ENCODE results near the gene BBS7.

Gene BBS7

GRCh38 chr4:121869841-121870822, at the start of gene BBS7:
TSS of gene BBS7 (minus strand) at chr4:121870474. CDS start at chr4:121870313, 161 bp downstream.
- H3K27me3 ChIP-seq (ENCODE audit: control insufficient read depth, insufficient read depth, low read length): no peaks in the 10 kb centered on the region
- H3K4me1 ChIP-seq (ENCODE audit: control insufficient read depth, insufficient read depth, low read length): no peaks in the 10 kb centered on the region
- H3K4me3 ChIP-seq (ENCODE audit: low read length): peak within 1 kb of the TSS; percentile 93
- no peaks in the 10 kb centered on the region for H3K36me3 ChIP-seq (ENCODE audit: control insufficient read depth, insufficient read depth, low read length)
- peak within 1 kb of the TSS; percentile 78 for H3K9ac ChIP-seq (ENCODE audit: low read length)
- peak within 1 kb of the TSS; percentile 89 for H3K27ac ChIP-seq (ENCODE audit: low read depth, low read length)

GRCh38 chr4:121913667-121914066, 43.4 kb upstream of the BBS7 start:
- H3K27ac ChIP-seq (ENCODE audit: low read depth, low read length): no peak overlapping the region
- no peaks in the 10 kb centered on the region for H3K27me3 ChIP-seq (ENCODE audit: control insufficient read depth, insufficient read depth, low read length)
- H3K9ac ChIP-seq (ENCODE audit: low read length): no peak overlapping the region
- H3K4me1 ChIP-seq (ENCODE audit: control insufficient read depth, insufficient read depth, low read length): no peaks in the 10 kb centered on the region
- no peak overlapping the region for H3K4me3 ChIP-seq (ENCODE audit: low read length)
- H3K36me3 ChIP-seq (ENCODE audit: control insufficient read depth, insufficient read depth, low read length): no peaks in the 10 kb centered on the region

GRCh38 chr4:121908346-121908745, 38.1 kb upstream of the BBS7 start:
- Histone ChIP-seq H3K4me3 (ENCODE audit: low read length) (no peak overlapping the region), H3K4me1 (ENCODE audit: control insufficient read depth, insufficient read depth, low read length) (no peaks in the 10 kb centered on the region), H3K36me3 (ENCODE audit: control insufficient read depth, insufficient read depth, low read length) (no peaks in the 10 kb centered on the region), H3K9ac (ENCODE audit: low read length) (no peak overlapping the region), H3K27me3 (ENCODE audit: control insufficient read depth, insufficient read depth, low read length) (no peaks in the 10 kb centered on the region), H3K27ac (ENCODE audit: low read depth, low read length) (no peak overlapping the region)

GRCh38 chr4:121900132-121900983, 30.1 kb upstream of the BBS7 start:
- Histone ChIP-seq H3K27me3 (ENCODE audit: control insufficient read depth, insufficient read depth, low read length) (no peaks in the 10 kb centered on the region), H3K4me3 (ENCODE audit: low read length) (no peak overlapping the region), H3K27ac (ENCODE audit: low read depth, low read length) (no peak overlapping the region), H3K4me1 (ENCODE audit: control insufficient read depth, insufficient read depth, low read length) (no peaks in the 10 kb centered on the region), H3K9ac (ENCODE audit: low read length) (no peak overlapping the region), H3K36me3 (ENCODE audit: control insufficient read depth, insufficient read depth, low read length) (no peaks in the 10 kb centered on the region)

- H3K36me3 ChIP-seq (ENCODE audit: control insufficient read depth, insufficient read depth, low read length): no peaks in the 10 kb centered on the region
- no peak overlapping the region for H3K27ac ChIP-seq (ENCODE audit: low read depth, low read length)
- H3K9ac ChIP-seq (ENCODE audit: low read length): no peak overlapping the region
- no peaks in the 10 kb centered on the region for H3K4me1 ChIP-seq (ENCODE audit: control insufficient read depth, insufficient read depth, low read length)
- no peaks in the 10 kb centered on the region for H3K27me3 ChIP-seq (ENCODE audit: control insufficient read depth, insufficient read depth, low read length)
- no peak overlapping the region for H3K4me3 ChIP-seq (ENCODE audit: low read length)
Measured at GRCh38 chr4:121898150-121898549, 27.9 kb upstream of the BBS7 start.

DNA sequence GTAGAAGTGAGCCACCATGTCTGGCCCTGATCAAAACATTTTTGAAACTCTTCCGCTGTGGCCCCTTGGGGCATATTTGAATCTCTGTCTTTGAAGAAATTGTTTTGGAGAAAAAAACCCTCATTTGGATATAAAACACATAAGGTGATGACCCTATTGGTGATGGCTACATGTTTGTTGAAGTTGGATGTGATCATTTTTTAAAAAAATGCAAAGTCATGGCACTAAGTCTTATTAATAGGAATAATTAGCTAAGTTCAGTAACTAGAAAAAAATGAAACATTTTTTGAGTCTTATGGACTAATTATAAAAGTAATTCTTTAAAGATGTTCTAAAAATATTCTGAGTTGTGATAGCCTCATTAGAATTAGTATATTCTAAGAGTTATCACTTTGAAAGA, 17.9 kb upstream of the BBS7 start:
- H3K9ac ChIP-seq (ENCODE audit: low read length): no peak overlapping the region
- H3K4me3 ChIP-seq (ENCODE audit: low read length): no peak overlapping the region
- H3K4me1 ChIP-seq (ENCODE audit: control insufficient read depth, insufficient read depth, low read length): no peaks in the 10 kb centered on the region
- H3K27me3 ChIP-seq (ENCODE audit: control insufficient read depth, insufficient read depth, low read length): no peaks in the 10 kb centered on the region
- no peak overlapping the region for H3K27ac ChIP-seq (ENCODE audit: low read depth, low read length)
- H3K36me3 ChIP-seq (ENCODE audit: control insufficient read depth, insufficient read depth, low read length): no peaks in the 10 kb centered on the region

DNA sequence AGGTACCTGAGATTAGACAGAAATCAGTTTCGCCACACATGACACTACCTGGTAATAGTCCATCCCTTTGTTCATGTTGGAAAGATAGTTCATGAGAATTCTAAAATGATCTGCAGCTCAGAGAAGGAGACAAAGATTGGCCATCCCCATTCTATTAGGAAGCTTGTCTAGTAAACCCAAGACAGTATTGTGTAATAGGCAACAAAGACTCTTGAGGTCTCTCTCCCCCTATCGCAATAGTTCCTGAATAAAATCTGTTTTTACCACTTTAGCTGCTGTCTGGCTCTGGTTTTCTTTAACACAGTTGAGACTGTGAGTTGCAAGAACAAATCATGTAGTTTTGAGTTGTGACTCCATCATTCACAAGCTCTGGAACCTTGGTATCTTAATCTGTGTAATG, 14.8 kb upstream of the BBS7 start:
- H3K27me3 ChIP-seq (ENCODE audit: control insufficient read depth, insufficient read depth, low read length): no peaks in the 10 kb centered on the region
- no peak overlapping the region for H3K4me3 ChIP-seq (ENCODE audit: low read length)
- H3K36me3 ChIP-seq (ENCODE audit: control insufficient read depth, insufficient read depth, low read length): no peaks in the 10 kb centered on the region

GRCh38 chr4:121881158-121881557, 10.9 kb upstream of the BBS7 start:
- no peak overlapping the region for H3K4me3 ChIP-seq (ENCODE audit: low read length)
- no peak overlapping the region for H3K9ac ChIP-seq (ENCODE audit: low read length)
- H3K36me3 ChIP-seq (ENCODE audit: control insufficient read depth, insufficient read depth, low read length): no peaks in the 10 kb centered on the region
- no peak overlapping the region for H3K27ac ChIP-seq (ENCODE audit: low read depth, low read length)
- H3K27me3 ChIP-seq (ENCODE audit: control insufficient read depth, insufficient read depth, low read length): no peaks in the 10 kb centered on the region
- H3K4me1 ChIP-seq (ENCODE audit: control insufficient read depth, insufficient read depth, low read length): no peaks in the 10 kb centered on the region

More for the DNA sequence above, 14.8 kb upstream of the BBS7 start:
- H3K9ac ChIP-seq (ENCODE audit: low read length): no peak overlapping the region
- H3K27ac ChIP-seq (ENCODE audit: low read depth, low read length): no peak overlapping the region
- no peaks in the 10 kb centered on the region for H3K4me1 ChIP-seq (ENCODE audit: control insufficient read depth, insufficient read depth, low read length)

GRCh38 chr4:121879135-121879534, 8.9 kb upstream of the BBS7 start:
- Histone ChIP-seq H3K36me3 (ENCODE audit: control insufficient read depth, insufficient read depth, low read length) (no peaks in the 10 kb centered on the region), H3K4me1 (ENCODE audit: control insufficient read depth, insufficient read depth, low read length) (no peaks in the 10 kb centered on the region), H3K4me3 (ENCODE audit: low read length) (no peak overlapping the region), H3K27ac (ENCODE audit: low read depth, low read length) (no peak overlapping the region), H3K9ac (ENCODE audit: low read length) (no peak overlapping the region), H3K27me3 (ENCODE audit: control insufficient read depth, insufficient read depth, low read length) (no peaks in the 10 kb centered on the region)

GRCh38 chr4:121877041-121877773, 6.9 kb upstream of the BBS7 start:
- no peaks in the 10 kb centered on the region for H3K4me1 ChIP-seq (ENCODE audit: control insufficient read depth, insufficient read depth, low read length)
- H3K9ac ChIP-seq (ENCODE audit: low read length): no peak overlapping the region
- H3K27ac ChIP-seq (ENCODE audit: low read depth, low read length): no peak overlapping the region
- H3K27me3 ChIP-seq (ENCODE audit: control insufficient read depth, insufficient read depth, low read length): no peaks in the 10 kb centered on the region
- H3K4me3 ChIP-seq (ENCODE audit: low read length): no peak overlapping the region
- H3K36me3 ChIP-seq (ENCODE audit: control insufficient read depth, insufficient read depth, low read length): no peaks in the 10 kb centered on the region

DNA sequence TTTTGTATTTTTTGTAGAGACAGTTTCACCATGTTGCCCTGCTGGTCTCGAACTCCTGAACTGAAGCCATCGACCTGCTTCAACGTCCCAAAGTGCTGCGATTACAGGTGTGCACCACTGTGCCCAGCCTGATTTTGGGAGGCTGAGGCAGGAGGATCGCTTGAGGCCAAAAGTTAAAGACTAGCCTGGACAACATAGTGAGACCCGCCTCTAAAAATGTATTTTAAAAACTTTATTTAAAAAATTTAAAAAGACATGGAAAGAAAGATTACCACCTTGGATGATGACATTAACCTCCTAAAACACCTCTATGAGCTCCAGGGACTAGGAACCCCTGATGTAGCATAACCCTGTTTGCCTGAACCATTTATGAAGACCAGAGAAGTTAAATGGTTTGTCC, 5.8 kb upstream of the BBS7 start:
- Histone ChIP-seq H3K27me3 (ENCODE audit: control insufficient read depth, insufficient read depth, low read length) (no peaks in the 10 kb centered on the region), H3K36me3 (ENCODE audit: control insufficient read depth, insufficient read depth, low read length) (no peaks in the 10 kb centered on the region), H3K9ac (ENCODE audit: low read length) (no peak overlapping the region), H3K4me1 (ENCODE audit: control insufficient read depth, insufficient read depth, low read length) (no peaks in the 10 kb centered on the region), H3K27ac (ENCODE audit: low read depth, low read length) (no peak overlapping the region), H3K4me3 (ENCODE audit: low read length) (no peak overlapping the region)

DNA sequence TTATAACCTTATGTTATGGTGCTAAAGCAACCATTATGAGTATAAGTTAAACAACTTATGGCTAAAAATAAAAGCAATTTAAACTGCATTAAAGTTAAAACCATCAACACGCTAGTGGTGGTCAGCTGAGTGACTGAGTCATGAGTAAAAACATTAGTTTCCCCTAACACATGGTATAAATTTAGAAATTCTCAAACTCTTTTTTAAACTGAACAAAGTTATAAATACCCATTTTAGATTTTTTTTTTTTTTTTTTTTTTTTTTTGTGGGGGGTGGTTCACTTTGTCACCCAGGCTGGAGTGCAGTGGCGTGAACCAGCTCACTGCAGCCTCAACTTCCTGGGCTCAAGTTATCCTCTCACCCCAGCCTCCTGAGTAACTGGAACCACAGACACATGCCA, 5.4 kb upstream of the BBS7 start:
- Histone ChIP-seq H3K36me3 (ENCODE audit: control insufficient read depth, insufficient read depth, low read length) (no peaks in the 10 kb centered on the region), H3K4me3 (ENCODE audit: low read length) (no peak overlapping the region), H3K27me3 (ENCODE audit: control insufficient read depth, insufficient read depth, low read length) (no peaks in the 10 kb centered on the region), H3K27ac (ENCODE audit: low read depth, low read length) (no peak overlapping the region), H3K9ac (ENCODE audit: low read length) (no peak overlapping the region), H3K4me1 (ENCODE audit: control insufficient read depth, insufficient read depth, low read length) (no peaks in the 10 kb centered on the region)
